Stimulated activated CD8-positive, alpha-beta memory T cell treated with anti-CD3 and anti-CD28 coated beads, Interleukin-15, amount 100 ng/mL, for 48 hours (primary cell): ENCODE data around the gene PSMA7.
A peak's percentile ranks its signal among the peaks of the same experiment; 100 is the strongest.

Source experiments
- DNase-seq, 2 donors: peaks; one replicate each; pipeline ENCODE4 v3.0.0-alpha.2; 2020; ENCODE audit warnings: low read depth in 2 of 2

Gene PSMA7

GRCh38 chr20:62137092-62137384 lies 6.2 kb downstream of the PSMA7 start:
- DNase-seq, result no peak

- no peak for DNase-seq
Observed at GRCh38 chr20:62136283-62137091, 6.7 kb downstream of the PSMA7 start.

GRCh38 chr20:62135573-62136266 lies 7.5 kb downstream of the PSMA7 start:
- DNase-seq, result no peak

- DNase-seq, result no peak
Observed at GRCh38 chr20:62134735-62135231, 8.4 kb downstream of the PSMA7 start.

GRCh38 chr20:62133864-62134263 lies 9.3 kb downstream of the PSMA7 start:
- DNase-seq, result no peak

- no peak for DNase-seq
Observed at GRCh38 chr20:62133051-62133845, 9.9 kb downstream of the PSMA7 start.

- DNase-seq, result no peak
Observed at GRCh38 chr20:62132421-62132820, 10.8 kb downstream of the PSMA7 start.

- DNase-seq, result no peak
Observed at GRCh38 chr20:62131560-62132320, 11.5 kb downstream of the PSMA7 start.

GRCh38 chr20:62129731-62130531 lies 13.3 kb downstream of the PSMA7 start:
- no peak for DNase-seq

- DNase-seq, result no peak
Observed at GRCh38 chr20:62128502-62128901, 14.7 kb downstream of the PSMA7 start.

GRCh38 chr20:62127799-62128198 lies 15.4 kb downstream of the PSMA7 start:
- no peak for DNase-seq

GRCh38 chr20:62126141-62126540 lies 17.1 kb downstream of the PSMA7 start:
- DNase-seq, result no peak

GRCh38 chr20:62123450-62124118 lies 19.6 kb downstream of the PSMA7 start:
- DNase-seq, result no peak

GRCh38 chr20:62122654-62123449 lies 20.3 kb downstream of the PSMA7 start:
- DNase-seq, result peak in 1 of 2 donors; percentile 36

- DNase-seq, result peak; percentile 97 to 98
Observed at GRCh38 chr20:62121776-62122653, 21.2 kb downstream of the PSMA7 start, which contains the start of gene LSM14B. TSS of gene LSM14B (plus strand) at chr20:62122475. CDS start at chr20:62122667, 192 bp downstream.

- DNase-seq, result no peak
Observed at GRCh38 chr20:62120990-62121775, 22.0 kb downstream of the PSMA7 start.

GRCh38 chr20:62120365-62120762 lies 22.8 kb downstream of the PSMA7 start:
- DNase-seq, result no peak
